ENCODE data around the gene LRP8. TPM values are rescaled to one million over a fixed set of nuclear protein-coding genes. Genes with fewer than 3 reads are reported as not detected.

LRP8 gene
- polyA plus RNA-seq, 1 donor, result 5.9 TPM

DNA sequence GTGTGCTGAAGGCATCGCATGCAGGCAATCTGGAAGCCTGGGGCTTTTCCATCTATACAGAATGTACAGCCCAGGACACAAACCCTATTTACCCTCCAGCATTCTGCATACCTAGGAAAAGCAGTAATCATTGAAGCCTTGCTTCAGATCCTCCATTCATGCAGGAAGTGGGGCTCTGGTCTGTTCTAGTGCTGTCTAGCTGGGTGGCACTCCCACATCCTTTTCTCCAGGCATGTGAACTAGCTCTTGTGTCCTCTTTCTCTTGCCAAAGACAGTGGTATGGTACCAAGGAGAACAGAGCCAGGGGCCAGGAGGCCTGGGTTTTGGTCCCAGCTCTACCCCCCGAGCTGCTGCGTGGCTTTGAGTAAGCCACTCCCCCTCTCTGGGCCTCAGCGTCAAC is 21.7 kb downstream of the LRP8 start:
- no peak for DNase-seq (ENCODE audit: low read depth)

DNA sequence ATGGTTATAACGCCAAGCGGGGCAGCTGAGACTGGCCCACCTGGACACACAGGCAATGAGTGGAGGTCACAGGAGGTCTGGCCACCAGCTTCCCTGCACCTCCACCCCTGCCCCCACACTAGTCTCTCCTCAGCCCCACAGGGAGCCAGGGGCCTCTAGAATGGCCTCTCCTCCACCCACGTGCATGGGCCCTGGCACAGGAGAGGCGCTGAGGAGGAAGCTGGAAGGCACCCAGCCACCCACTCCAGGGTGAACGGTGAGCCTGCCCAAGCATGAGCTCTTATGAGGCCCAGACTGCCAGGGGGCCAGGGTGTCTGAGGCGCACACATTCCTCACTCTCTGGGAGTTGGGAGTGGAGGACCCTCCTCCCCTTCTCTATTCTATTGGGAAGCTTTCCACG is 22.2 kb downstream of the LRP8 start:
- no peak for DNase-seq (ENCODE audit: low read depth)

DNA sequence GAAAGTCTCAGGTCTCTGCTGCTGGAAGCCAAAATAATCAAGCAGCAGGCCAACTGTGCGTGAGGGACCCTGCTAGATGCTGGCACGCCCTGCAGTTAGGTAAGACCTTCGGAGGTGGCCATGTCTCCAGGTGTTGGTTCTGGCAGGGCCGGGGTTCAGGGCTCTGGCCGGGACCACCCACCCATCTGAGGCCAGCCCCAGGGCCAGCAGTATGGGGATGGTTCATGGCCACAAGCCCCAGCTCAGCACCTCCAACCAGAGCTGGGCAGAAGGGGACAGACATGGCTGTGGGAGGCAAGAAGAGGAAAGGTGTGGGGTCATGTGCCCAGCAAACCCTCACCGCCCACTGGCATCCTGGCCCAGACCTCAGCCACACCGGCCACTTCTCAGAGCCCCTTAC is 23.3 kb downstream of the LRP8 start:
- DNase-seq (ENCODE audit: low read depth), result no peak

DNA sequence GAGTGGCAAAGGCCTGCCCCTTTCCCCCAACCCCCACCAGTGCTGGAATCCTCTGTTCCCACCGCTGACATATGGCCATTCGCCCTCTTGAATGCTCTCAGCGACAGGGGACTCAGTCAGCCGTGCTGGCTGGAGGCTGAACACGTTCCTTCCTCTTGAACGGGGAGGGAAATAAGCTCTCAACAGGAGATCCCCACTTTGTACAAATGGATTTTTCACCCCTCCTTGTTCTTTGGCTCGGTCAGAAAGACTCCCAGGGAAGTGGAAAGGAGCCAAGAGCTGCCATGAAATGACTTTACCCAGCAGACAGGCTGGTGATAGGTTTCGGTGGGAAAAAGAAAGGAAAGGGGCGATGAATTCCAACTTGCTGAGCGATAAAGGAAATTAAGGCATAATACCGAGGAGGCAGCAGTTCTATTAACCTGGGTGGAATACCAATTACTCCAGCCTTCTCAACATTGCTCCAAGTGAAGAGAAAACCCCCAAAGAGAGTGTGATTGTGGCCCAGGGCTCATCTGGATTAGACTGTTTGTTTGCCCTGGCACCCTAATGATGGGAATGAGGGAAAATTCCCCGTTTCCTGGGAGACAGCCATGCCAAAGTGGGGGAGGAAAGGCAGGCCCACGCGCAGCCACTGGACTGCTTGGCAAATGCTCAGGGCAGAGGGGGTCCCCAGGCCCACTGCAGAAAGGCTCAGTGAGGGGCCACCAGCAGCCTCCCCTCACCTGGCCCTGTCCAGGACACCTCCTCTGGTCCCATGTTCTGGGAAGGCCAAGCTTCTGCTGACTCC is 23.9 kb downstream of the LRP8 start:
- DNase-seq (ENCODE audit: low read depth), result no peak

DNA sequence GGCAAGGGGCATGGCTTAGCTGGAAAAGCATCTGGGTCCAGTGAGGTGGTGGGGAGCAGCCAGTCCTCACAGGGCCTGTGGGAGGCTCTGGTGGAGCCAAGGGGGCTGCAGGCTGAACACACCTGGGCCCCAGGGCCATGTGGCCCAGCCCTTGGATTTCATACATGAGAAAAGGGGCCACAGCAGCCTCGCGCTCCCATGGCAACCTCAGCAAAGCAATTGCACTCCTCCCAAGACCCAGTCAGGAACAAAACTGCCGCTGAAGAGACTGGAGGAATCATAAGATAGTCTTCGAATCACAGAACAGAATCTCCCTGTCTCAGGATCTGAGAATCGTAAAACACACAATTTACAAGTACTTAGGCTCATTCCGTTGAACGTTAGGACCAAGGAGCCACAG is 24.6 kb downstream of the LRP8 start:
- no peak for DNase-seq (ENCODE audit: low read depth)

DNA sequence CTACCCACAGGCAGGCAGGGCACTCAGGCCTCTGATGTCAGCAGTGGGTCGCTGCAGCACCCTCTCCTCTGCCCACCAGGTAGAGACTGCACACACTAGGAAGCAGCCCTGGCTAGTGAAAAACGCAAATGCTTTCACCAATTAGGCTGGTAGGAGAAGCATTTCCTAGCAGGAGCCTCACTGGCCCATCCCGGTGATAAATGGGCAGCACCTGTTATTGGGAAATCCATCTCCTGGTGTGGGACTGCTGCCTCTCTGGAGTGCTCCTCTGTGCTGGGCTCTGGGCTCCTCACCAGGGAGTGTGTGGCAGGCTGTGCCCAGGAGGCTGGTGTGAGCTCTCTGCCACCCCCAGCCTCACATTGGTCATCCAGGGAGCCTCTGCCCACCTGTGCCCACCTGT is 28.6 kb downstream of the LRP8 start:
- no peak for DNase-seq (ENCODE audit: low read depth)

DNA sequence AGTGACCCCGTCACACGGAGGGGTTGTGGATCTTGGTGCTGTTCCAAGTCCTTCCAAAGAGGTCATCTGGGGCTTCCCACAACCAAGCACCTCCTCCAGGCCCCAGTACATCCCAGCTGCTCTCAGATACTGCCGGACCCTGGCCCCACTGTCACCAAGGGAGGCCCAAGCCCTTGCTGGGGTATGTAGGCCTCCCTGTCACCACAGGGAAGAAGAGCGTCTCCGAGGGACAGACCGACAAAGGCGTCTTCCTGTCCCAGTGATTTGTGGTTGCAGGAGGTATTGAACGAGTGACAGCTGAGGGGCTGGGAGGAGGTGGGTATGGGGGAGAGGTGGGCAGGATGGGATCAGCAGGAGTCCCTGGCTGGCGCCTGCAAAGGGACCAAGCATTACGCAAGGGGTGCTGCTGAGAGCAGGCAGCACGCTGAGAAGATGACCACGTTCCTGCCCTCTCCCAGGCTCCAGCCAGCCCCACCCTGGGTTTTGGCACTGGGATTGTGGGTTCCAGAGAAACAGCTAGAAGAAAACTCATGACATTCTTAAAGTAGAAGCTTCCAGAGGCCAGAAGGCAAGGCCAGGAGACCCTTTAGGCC is 29.7 kb downstream of the LRP8 start:
- no peak for DNase-seq (ENCODE audit: low read depth)

DNA sequence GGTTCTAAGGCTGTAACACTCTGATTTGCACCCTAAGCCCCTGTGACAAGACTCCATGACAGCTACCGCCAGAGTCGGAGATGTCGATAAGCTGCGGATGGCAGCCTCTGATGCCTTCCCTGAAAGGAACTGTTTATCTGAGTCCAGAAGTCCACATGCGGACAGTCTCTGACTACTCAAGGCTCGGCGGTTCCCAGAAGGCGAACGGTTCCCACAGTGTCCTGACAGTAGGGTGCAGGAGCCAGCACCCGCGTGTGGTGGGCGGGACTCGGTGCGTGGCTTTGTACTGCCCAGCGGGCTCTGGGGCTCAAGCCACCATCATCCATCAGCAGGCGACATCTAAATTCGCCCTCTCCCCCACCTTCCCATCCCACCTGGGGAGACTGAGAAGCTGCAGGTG is 30.7 kb downstream of the LRP8 start:
- DNase-seq (ENCODE audit: low read depth), result no peak

DNA sequence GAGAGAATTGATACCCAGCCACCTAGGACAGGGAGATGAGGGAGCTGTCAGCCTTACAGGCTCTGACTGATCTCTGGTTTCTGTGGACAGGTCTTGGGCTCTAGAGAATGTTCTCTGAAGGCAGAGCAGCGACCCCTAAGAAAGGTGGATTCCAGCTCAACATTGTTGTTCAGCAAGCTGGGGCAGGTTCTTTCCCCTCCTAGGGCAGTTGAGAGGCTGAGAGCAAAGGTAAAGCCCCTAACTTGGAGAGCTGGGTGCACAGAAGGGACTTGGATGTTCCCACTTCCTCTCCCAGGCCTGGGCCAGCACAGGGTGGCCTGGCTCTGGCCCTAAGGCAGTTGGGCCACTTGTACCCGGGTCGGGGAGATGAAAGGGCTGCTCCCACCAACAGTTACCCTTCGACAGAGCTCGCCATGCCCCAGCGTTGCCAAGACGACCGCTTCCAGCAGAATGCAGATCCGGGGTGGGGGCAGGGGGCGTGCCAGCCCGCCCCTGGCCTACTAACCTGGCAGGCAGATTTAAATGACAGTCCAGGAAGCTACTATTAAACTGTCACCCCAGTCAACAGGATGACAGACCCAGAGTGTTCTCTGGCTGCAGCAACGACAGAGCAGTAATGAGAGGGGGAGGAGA is 31.6 kb downstream of the LRP8 start:
- DNase-seq (ENCODE audit: low read depth), result no peak

DNA sequence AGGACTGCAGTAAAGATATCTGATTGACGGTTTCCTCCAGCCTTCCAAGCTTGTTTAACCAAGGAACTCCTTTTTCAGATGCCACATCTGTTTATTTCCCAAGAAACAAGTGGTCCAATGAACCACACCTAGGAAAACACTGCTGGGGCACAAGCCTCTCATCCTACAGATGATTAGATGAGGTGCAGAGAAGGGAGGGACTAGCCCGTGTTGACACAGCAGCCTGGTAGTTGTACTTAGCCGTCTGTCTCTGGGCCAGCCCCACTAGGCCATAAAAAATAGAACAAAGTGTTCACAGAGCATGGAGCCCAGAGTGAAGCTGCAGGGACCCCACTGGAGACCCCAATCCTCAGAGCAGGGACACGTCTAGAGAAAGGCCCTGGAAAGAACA is 32.1 kb downstream of the LRP8 start:
- no peak for DNase-seq (ENCODE audit: low read depth)

DNA sequence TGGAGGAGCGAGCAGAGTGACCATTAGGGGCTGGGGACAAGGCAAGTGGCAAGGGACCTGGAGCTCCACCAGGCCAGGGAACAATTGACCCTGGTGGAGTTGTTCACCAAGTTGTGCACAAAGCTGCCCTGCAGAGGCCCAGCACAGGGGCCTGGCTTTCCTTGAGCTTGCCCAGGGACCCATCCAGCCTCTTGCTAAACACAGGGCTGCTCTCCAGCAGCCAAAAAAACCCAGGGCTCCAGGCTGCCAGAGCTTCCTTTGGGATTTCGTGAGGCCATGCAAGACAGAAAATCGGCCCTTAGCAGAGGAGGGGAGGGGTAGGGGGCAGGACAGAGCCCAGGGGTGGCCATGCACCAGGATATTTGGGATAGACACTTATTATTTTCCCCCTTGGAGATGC is 32.6 kb downstream of the LRP8 start:
- DNase-seq (ENCODE audit: low read depth), result no peak

DNA sequence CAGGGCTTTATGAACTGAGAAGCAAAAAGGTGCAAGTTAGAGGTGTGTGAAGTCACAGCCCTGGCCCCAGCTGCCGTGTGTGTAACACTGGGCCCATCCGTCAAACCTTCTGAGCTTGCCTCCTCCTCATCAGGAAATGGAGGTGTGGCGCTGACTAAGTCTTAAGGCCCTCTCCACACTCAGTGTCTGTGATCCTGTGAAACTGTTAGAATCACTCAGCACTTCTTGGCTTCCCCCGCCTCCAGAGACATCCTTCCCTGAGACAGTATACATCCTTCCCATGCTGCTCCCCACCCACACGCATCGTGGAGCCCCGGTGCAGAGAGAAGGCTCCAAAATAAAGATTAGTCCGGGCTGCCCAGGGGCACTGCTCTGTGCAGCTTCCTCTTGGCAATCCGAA is 33.3 kb downstream of the LRP8 start:
- no peak for DNase-seq (ENCODE audit: low read depth)

DNA sequence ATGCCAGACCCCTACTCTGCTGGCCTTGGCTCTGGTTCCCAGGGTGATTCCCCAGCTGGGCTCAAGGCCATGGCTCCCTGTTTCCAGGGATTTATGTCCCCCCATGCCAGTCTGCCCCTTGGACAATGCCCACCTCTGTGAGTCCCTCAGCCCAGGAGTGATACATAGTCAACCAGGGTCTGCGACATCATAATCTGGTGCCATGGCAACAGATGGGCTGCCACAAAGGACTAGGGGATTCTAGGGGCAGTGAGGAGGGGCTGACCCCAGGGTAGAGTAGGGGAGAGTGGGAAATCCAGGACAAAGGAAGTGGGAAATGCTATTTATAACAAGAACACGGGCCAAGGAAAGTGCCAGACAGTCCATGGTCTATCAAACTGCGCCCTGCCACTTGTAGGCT is 33.8 kb downstream of the LRP8 start:
- DNase-seq (ENCODE audit: low read depth), result no peak

DNA sequence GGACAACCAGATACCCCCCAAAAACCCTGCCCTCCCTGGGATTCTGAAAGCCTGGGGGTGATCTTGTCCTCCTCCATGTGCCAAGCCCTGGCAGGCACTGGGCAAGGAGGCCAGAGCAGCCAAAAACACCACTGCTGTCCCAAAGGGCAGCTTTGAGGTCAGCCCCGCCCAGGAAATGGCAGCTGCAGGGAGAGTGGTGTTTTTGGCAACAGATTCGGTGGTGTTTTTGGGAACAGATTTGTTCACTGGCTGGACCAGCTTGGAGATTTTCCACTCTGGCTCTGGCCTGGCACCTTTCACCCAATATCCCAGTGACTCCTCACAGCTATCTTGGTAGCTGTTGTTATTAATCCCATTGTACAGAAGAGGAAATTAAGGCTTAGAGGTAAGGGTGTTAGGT is 34.7 kb downstream of the LRP8 start:
- no peak for DNase-seq (ENCODE audit: low read depth)

DNA sequence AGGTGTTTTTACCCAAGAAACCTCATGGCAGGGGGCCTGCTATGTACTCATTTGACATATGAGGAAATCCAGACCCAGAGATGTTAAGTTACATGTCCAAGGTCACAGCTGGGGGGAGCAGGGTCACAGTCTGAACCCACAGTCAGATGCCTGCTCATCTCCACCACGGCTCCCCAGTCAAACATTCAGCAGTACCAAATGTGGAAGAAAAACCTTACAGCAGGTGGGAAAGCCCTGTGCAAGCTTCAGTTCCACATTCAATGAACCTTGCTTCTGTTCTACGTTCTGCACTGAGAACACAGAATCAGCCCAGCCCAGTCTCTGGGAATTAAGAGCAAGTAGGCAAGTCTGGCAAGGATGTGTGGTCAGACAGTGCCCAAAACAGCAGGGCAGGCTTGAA is 35.2 kb downstream of the LRP8 start:
- DNase-seq (ENCODE audit: low read depth), result no peak

DNA sequence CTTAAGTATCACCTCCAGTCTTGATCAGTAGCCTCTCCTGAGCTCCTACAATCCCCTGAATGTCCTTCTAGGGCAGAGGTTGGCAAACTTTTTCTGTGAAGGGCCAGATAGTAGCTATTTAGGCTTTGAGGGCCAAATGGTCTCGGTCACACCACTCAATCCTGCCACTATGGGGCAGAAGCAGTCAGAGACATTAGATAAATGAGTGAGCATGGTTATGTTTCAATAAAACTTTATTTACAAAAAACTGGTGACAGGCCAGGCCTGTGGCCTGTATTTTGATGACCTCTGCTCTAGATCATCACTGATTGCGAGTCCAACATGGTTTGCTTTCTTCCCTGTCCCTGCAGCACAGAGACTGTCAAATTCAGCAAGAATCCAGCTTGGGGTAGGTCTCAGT is 36.3 kb downstream of the LRP8 start:
- DNase-seq (ENCODE audit: low read depth), result no peak

DNA sequence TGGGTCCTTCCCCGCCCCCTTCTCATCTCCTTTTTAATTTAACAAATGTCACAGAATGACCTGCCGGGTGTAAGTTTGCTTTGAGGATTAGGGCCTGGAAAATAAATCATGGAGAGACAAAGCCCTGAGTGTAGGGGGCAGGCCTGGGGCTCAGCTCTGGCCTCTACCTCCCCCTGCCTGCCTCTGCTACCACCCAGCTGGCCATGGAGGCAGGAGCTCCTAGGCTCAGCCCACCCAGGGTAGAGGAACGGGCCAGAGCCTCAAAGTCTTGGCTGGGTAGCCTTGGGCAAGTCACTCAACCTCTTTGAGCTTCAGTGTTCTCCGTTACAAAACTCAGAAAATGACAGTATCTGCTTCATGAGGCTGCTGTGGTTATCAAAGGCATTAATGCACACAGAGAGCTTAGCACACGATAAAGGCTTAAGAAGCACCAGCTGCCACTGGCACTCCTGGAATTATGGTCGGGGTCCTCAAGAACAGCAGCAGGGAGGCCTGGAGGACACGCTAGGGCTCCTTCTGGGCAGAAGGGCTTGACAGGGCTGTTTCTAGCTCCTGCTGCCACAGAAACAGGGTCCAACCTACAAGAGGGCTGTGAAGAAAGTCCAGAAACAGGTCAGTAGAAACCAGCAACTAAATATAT is 39.0 kb downstream of the LRP8 start:
- no peak for DNase-seq (ENCODE audit: low read depth)

DNA sequence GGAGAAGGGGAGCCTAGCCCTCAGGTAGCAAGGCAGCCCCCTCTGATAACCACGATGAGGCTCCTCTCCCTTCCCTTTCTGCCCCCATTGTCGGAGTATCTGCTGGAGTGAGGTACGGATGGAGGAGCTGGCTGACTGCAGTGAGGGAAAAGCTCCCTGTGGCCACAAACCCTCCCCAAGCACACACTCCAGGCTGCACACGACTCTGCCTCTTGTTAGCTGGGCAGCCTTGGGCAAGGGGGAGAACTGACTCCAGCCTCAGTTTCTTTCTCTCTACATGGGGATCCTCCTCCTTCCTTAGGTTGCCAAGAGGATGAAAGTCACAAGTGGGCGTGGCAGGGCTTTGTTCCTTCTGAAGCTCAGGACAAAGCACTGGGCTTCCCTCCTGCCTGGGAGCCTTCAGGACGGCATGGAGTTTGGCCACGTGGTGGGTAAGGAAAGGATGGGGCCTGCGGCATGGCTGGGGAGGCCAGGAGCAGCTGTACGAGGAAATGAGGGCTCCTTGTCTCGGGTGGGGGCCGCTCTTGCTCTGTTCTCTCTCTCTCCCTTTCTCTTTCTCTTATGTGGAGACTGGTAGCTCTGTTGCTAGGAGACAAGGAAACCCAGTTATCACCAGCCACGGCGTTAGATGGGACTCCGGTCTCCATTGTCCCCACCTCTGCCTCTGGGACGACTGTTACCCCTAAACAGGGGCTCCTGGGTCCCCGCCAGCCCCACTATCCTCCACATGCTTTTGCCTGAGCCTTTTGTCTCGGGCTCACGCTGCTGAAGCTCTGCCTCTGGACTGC is 39.7 kb downstream of the LRP8 start:
- DNase-seq (ENCODE audit: low read depth), result no peak

DNA sequence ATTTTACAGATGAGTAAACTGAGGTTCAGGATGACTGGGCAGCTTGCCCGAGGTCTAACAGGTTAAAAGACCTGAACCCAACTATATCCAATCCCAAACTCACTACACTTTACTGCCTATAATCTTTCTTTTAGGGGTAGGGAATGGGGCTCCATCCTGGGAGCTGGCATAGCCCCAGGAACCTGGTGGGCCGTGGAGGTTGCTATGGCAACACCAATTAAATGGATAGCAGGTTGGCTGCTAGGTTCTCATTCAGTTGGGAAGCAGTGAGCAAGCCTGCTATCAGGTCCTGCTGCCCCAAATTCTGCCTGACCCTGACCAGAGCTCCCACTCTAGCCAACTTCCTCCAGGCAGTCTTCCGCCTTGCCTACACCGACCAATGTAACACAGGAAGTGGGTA is 40.9 kb downstream of the LRP8 start:
- no peak for DNase-seq (ENCODE audit: low read depth)

DNA sequence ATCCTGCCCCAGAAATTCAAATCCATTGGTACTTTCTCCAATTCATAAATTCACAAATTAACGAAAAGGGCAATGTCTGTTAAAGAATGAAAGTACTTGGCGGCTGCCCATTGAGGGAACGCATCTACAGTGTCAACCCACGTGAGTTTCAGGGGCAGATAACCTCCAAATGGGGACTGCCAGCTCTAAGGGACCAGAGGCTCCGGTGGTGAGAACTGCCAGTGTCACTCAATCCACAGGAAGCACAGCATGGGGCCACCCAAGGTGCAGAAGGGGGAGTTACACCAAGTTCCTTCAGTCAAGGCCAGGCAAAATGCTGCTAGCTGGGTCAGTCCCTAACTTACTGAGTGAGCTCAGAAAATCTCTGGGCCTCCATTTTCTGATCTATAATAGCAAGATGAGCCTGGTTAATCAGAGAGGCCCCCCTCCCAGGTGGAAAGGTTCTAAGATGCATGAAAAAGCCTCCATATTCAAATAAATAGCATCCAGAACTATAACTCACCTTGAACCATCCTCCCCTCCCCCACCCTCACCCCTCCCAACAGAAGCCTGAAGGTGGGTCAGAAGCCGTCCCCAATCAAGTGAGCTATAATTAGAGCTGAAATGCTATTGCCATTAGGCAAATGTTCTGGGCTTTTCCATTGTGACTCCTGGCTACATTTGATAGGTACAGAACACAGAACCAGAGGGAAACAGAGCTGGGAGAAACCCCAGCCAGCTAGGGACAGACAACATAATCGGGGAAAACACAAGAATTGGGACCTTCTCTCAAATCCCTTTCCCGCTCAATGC is 41.7 kb downstream of the LRP8 start:
- no peak for DNase-seq (ENCODE audit: low read depth)

DNA sequence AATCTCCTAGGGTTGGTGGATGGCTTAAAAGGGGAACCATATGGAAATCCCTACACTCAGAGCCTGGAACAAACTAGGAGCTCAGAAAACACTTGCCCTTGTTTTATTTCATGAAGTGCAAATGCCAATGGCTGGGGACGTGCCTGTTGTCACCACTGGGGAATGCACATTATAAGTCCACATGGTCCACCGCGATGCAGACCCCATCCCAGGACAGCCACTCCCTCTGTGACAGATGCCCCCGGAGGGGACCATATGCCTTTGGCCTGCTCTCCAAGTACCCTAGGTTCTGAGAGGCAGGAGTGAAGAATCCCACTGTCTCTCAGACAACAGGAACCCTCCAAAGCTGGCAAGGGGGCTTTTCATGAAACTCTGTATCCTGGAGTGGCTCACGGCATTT is 42.3 kb downstream of the LRP8 start:
- no peak for DNase-seq (ENCODE audit: low read depth)

Measured in forelimb muscle (tissue), 1 donor.